Glutamatergic neuron (in vitro differentiated cells): ENCODE results near the gene RAB31. TPM values are rescaled to one million over a fixed set of nuclear protein-coding genes. Genes with fewer than 3 reads are reported as not detected.

ENCODE experiments used
- DNase-seq: peaks from one replicate; pipeline ENCODE4 v3.0.0; 2022
- H3K27ac Mint-ChIP-seq: one replicate; pipeline ENCODE4 v1.8.0; 2020; ENCODE audit warnings: mild to moderate bottlenecking, mixed read lengths, inconsistent platforms; ENCODE audit not compliant: unreplicated experiment
- H3K27me3 Mint-ChIP-seq: one replicate; pipeline ENCODE4 v1.8.0; 2020; ENCODE audit warnings: mild to moderate bottlenecking, moderate library complexity, mixed read lengths, inconsistent platforms; ENCODE audit not compliant: unreplicated experiment
- H3K36me3 Mint-ChIP-seq: one replicate; pipeline ENCODE4 v1.8.0; 2020; ENCODE audit warnings: mild to moderate bottlenecking, mixed read lengths, inconsistent platforms; ENCODE audit not compliant: unreplicated experiment
- H3K4me1 Mint-ChIP-seq: one replicate; pipeline ENCODE4 v1.8.0; 2020; ENCODE audit warnings: mild to moderate bottlenecking, low read depth, mixed read lengths, inconsistent platforms; ENCODE audit not compliant: unreplicated experiment
- H3K4me3 Mint-ChIP-seq: one replicate; pipeline ENCODE4 v1.8.0; 2020; ENCODE audit warnings: mild to moderate bottlenecking, mixed read lengths, inconsistent platforms; ENCODE audit not compliant: unreplicated experiment
- H3K9me3 Mint-ChIP-seq: one replicate; pipeline ENCODE4 v1.8.0; 2020; ENCODE audit warnings: mild to moderate bottlenecking, moderate library complexity, mixed read lengths, inconsistent platforms; ENCODE audit not compliant: unreplicated experiment
- total RNA-seq: library from RNA; stranded (reverse); fragmentation: NEBNext Ultra II Directional; extraction: Animal tissue kit (Norgen Biotek cat#: 25700); gene quantifications from one replicate; pipeline ENCODE4 v1.2.1, GENCODE V29; 2021; ENCODE audit not compliant: unreplicated experiment
- TF ChIP-seq, protein P1 (sequence below): fragments of 200-600 bp; sonication (generic); IDR thresholded peaks from one replicate; pipeline ENCODE4 v1.5.0; 2021; ENCODE audit not compliant: partially characterized antibody, unreplicated experiment

RAB31 gene
- total RNA-seq, 1 donor from 2014 or later: 4.1 TPM

DNA sequence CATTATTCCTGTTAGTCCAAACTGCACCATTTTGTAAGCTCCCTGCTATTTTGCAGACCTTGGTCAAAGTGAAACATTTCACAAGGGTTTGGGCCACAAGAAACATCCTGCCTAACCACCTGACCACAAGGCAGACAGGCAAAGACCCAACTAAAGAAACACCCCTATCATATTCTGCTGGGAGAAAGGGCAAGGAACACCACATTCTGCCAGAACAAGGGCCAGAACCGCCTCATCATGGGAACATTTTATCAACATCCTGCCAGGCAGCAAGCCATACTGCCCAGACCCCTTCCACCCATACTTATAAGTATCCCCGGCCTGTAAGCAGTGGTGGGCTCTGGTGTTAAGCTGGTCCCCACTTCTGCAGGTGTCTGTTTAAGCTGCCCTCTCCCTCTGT lies 12.0 kb upstream of the RAB31 start:
- DNase-seq: no peak
- no peaks in the 10 kb centered on the region for H3K36me3 Mint-ChIP-seq
- H3K4me3 Mint-ChIP-seq: no peak overlapping the region
- TF ChIP-seq, protein P1, sequence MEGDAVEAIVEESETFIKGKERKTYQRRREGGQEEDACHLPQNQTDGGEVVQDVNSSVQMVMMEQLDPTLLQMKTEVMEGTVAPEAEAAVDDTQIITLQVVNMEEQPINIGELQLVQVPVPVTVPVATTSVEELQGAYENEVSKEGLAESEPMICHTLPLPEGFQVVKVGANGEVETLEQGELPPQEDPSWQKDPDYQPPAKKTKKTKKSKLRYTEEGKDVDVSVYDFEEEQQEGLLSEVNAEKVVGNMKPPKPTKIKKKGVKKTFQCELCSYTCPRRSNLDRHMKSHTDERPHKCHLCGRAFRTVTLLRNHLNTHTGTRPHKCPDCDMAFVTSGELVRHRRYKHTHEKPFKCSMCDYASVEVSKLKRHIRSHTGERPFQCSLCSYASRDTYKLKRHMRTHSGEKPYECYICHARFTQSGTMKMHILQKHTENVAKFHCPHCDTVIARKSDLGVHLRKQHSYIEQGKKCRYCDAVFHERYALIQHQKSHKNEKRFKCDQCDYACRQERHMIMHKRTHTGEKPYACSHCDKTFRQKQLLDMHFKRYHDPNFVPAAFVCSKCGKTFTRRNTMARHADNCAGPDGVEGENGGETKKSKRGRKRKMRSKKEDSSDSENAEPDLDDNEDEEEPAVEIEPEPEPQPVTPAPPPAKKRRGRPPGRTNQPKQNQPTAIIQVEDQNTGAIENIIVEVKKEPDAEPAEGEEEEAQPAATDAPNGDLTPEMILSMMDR: no peak
- H3K4me1 Mint-ChIP-seq: no peaks in the 10 kb centered on the region
- no peaks in the 10 kb centered on the region for H3K27me3 Mint-ChIP-seq
- no peak overlapping the region for H3K27ac Mint-ChIP-seq
- H3K9me3 Mint-ChIP-seq: peaks cover 3% of the 10 kb centered on the region

DNA sequence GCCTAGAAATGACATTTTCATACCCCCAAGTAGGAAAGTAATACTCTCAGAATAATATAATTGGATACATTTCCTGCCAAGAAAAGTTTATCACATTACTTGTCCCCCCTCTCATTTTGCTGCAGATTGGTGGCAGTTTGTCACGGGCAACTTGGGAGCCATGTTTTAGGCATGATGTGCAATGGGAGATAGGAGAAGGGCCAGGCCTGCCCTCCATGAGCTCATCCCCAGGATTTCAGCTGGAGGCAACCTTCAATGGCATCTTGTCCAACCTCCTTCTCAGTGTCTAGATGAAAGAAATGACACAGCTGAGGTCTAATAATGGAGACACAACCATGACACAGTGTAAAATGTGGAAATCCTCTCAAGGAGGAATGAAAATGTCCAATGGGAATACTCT lies 11.4 kb upstream of the RAB31 start:
- TF ChIP-seq, protein P1: no peak
- no peak overlapping the region for H3K4me3 Mint-ChIP-seq
- H3K27me3 Mint-ChIP-seq: no peaks in the 10 kb centered on the region
- no peak overlapping the region for H3K27ac Mint-ChIP-seq
- no peaks in the 10 kb centered on the region for H3K36me3 Mint-ChIP-seq
- H3K9me3 Mint-ChIP-seq: peaks cover 1% of the 10 kb centered on the region
- DNase-seq: no peak
- no peaks in the 10 kb centered on the region for H3K4me1 Mint-ChIP-seq

DNA sequence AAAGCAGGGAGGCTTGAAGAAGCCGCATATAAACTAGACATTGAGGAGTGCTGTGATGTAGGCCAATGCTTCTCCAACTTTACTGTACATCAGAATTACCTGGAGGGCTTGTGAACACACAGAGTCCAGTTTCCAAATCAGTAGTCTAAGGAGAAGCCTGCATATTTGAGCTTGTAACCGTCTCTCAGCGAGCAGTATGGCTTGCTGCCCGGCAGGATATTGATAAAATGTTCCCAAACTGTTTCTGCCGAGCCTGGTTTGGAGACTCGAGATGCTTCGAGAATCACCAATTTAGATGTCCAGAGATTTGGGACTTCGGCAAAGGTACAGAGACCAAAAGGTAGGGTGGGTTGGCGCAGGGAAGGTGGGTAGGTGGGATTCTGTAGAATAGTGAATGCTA lies 11.0 kb upstream of the RAB31 start:
- H3K9me3 Mint-ChIP-seq: peaks cover 1% of the 10 kb centered on the region
- H3K27ac Mint-ChIP-seq: no peak overlapping the region
- H3K27me3 Mint-ChIP-seq: no peaks in the 10 kb centered on the region
- H3K4me3 Mint-ChIP-seq: no peak overlapping the region
- TF ChIP-seq, protein P1: no peak
- DNase-seq: no peak
- no peaks in the 10 kb centered on the region for H3K4me1 Mint-ChIP-seq
- H3K36me3 Mint-ChIP-seq: no peaks in the 10 kb centered on the region

DNA sequence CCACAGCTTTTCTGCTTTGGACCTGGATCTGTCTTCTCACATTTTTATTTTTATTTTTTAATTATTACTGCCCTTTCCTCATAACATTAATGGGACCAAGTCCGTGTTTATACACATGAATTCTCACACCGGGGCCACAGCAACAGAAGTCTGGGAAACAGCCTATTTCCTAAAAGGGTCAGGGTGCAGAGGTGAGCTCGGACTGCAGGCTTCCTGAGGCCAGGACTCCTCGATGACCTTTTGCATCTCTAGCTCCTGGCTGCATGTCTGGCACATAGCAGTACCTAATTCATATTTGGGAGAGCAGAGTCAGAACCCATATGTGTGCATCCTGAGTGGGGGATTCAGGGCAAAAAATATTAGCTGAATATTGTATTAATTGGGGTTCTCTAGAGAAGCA lies 9.6 kb upstream of the RAB31 start:
- no peaks in the 10 kb centered on the region for H3K27me3 Mint-ChIP-seq
- no peak overlapping the region for H3K4me3 Mint-ChIP-seq
- H3K4me1 Mint-ChIP-seq: no peaks in the 10 kb centered on the region
- H3K36me3 Mint-ChIP-seq: no peaks in the 10 kb centered on the region
- DNase-seq: no peak
- peaks cover 1% of the 10 kb centered on the region for H3K9me3 Mint-ChIP-seq
- TF ChIP-seq, protein P1: no peak
- H3K27ac Mint-ChIP-seq: no peak overlapping the region

DNA sequence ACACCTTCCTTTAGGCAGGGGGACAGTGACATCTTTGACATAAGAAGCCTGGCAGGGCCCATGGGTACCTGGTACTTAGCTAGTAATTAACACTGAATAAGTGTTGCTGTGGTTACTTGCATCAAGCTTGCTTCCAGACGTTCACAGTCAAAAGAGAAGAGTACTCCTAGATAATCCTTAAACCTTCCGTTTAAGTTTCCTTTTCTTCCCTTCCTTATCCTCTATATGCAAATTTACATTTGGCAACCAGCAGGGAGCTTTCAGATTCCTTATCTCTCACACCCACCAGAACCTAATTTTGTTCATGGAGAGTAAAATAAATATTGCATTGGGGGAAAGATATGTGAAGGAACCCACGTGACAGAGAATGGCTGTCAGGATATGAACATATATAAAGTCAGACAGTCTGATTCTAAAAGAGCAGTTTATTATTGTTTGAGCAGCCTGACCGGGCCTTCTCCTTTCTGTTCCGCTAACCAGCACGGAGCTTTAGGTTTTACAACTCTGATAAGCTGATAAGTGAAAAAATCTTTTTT lies 7.8 kb upstream of the RAB31 start:
- Mint-ChIP-seq H3K27me3 (no peaks in the 10 kb centered on the region), H3K27ac (no peak overlapping the region), H3K36me3 (no peaks in the 10 kb centered on the region), H3K4me1 (no peaks in the 10 kb centered on the region), H3K4me3 (no peak overlapping the region), H3K9me3 (peaks cover 1% of the 10 kb centered on the region)
- no peak for DNase-seq
- TF ChIP-seq, protein P1: no peak
